DND-41 (cell line): ENCODE data around the gene CA5B.

Source experiments
- CTCF ChIP-seq: IDR thresholded peaks from 2 replicates; pipeline ENCODE4 v1.5.1; 2012; ENCODE audit warnings: borderline replicate concordance, low read length, moderate library complexity, mild to moderate bottlenecking; ENCODE audit not compliant: poor library complexity, severe bottlenecking; ENCODE audit errors: extremely low read depth
- EZH2 ChIP-seq: IDR thresholded peaks from 3 replicates; pipeline ENCODE4 v1.6.1; 2012; ENCODE audit warnings: borderline replicate concordance, low read depth, mild to moderate bottlenecking, moderate library complexity, low read length, inconsistent platforms; ENCODE audit not compliant: severe bottlenecking

- TF ChIP-seq CTCF (no peak), EZH2 (no peak)
Observed at GRCh38 chrX:15718283-15718970, 19.6 kb upstream of the CA5B start.
